Measurements from ENCODE around the gene DCAF8L2.

GRCh38 chrX:27548624-27549023 is 41.5 kb upstream of the DCAF8L2 start:
- no peak for TF ChIP-seq CTCF (conservative IDR thresholded peaks at IDR 0.05 in 1 of 2, IDR thresholded peaks at IDR 0.05 in 1 of 2; ENCODE audit: extremely low read depth in 1 of 2, insufficient read depth in 1 of 2, low read depth in 1 of 2, low read length in 2 of 2)
- no peak for TF ChIP-seq EZH2 (IDR thresholded peaks at IDR 0.05; ENCODE audit: borderline replicate concordance, low read length)

All from mammary epithelial cell (primary cell).